ENCODE results near the gene MYRIP.

- TF ChIP-seq RCOR1 (IDR thresholded peaks at IDR 0.05; ENCODE audit: low read length), result no peak
- TF ChIP-seq, protein P1, sequence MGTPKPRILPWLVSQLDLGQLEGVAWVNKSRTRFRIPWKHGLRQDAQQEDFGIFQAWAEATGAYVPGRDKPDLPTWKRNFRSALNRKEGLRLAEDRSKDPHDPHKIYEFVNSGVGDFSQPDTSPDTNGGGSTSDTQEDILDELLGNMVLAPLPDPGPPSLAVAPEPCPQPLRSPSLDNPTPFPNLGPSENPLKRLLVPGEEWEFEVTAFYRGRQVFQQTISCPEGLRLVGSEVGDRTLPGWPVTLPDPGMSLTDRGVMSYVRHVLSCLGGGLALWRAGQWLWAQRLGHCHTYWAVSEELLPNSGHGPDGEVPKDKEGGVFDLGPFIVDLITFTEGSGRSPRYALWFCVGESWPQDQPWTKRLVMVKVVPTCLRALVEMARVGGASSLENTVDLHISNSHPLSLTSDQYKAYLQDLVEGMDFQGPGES (IDR thresholded peaks at IDR 0.05; ENCODE audit: low read depth, low read length), result no peak
- TF ChIP-seq POLR2AphosphoS5 (IDR thresholded peaks at IDR 0.05; ENCODE audit: low read depth, low read length), result no peak
- no peak for TF ChIP-seq TAF1 (IDR thresholded peaks at IDR 0.05; ENCODE audit: borderline replicate concordance, low read depth, low read length)
- TF ChIP-seq EP300 (IDR thresholded peaks at IDR 0.05; ENCODE audit: borderline replicate concordance in 1 of 2, low read depth in 1 of 2, low read length in 1 of 2), result no peak
- TF ChIP-seq, protein P2, sequence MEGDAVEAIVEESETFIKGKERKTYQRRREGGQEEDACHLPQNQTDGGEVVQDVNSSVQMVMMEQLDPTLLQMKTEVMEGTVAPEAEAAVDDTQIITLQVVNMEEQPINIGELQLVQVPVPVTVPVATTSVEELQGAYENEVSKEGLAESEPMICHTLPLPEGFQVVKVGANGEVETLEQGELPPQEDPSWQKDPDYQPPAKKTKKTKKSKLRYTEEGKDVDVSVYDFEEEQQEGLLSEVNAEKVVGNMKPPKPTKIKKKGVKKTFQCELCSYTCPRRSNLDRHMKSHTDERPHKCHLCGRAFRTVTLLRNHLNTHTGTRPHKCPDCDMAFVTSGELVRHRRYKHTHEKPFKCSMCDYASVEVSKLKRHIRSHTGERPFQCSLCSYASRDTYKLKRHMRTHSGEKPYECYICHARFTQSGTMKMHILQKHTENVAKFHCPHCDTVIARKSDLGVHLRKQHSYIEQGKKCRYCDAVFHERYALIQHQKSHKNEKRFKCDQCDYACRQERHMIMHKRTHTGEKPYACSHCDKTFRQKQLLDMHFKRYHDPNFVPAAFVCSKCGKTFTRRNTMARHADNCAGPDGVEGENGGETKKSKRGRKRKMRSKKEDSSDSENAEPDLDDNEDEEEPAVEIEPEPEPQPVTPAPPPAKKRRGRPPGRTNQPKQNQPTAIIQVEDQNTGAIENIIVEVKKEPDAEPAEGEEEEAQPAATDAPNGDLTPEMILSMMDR (IDR thresholded peaks at IDR 0.05), result no peak
- no peak for TF ChIP-seq RFX5 (IDR thresholded peaks at IDR 0.05; ENCODE audit: low read length)
- no peak for TF ChIP-seq EZH2phosphoT487 (IDR thresholded peaks at IDR 0.05; ENCODE audit: borderline replicate concordance, low read depth)
- no peak for TF ChIP-seq NFIC (IDR thresholded peaks at IDR 0.05; ENCODE audit: borderline replicate concordance)
- no peak for TF ChIP-seq SIN3A (IDR thresholded peaks at IDR 0.05; ENCODE audit: borderline replicate concordance, low read depth, low read length)
- no peak for TF ChIP-seq FOXJ3 (CRISPR knock-in tag; IDR thresholded peaks at IDR 0.05)
- no peak for TF ChIP-seq MAX (IDR thresholded peaks at IDR 0.05; ENCODE audit: low read depth)
These were observed 110.9 kb downstream of the MYRIP start for GRCh38 chr3:39920271-39920670.

Data from SK-N-SH (cell line).